Measurements from ENCODE around the gene TNPO3.

The TNPO3 gene

GRCh38 chr7:129054438-129055293 lies at the start of gene TNPO3:
TNPO3 (minus strand) TSS chr7:129055111; CDS start chr7:129054770, 341 bp downstream.
- DNase-seq (peak; percentile 95), ATAC-seq (peak; percentile 93)

- no peak for ATAC-seq
- no peak for DNase-seq
These were observed 48.8 kb upstream of the TNPO3 start for GRCh38 chr7:129103561-129104324.

GRCh38 chr7:129101746-129102145 lies 46.8 kb upstream of the TNPO3 start:
- DNase-seq (no peak), ATAC-seq (no peak)

DNA sequence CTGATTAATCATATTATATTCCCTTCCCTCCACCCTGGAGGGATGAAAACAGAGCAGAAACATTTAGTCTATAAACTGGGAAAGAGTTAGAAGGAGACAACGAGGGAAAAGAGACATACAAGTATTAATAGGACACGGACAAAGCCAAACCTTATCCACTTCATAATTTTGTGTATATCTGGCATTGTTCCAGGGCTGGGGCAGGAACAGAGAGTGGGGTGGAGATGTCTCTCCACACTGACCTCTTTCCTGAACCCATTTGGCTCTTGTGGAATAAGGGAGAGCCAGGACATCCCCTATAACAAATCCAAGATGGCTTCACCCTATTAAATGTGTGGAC lies 45.9 kb upstream of the TNPO3 start:
- DNase-seq (no peak), ATAC-seq (no peak)

GRCh38 chr7:129098409-129099084 lies 43.6 kb upstream of the TNPO3 start:
- DNase-seq, result no peak
- ATAC-seq, result no peak

- peak; percentile 25 for ATAC-seq
These were observed 40.3 kb upstream of the TNPO3 start for GRCh38 chr7:129095258-129095657.

DNA sequence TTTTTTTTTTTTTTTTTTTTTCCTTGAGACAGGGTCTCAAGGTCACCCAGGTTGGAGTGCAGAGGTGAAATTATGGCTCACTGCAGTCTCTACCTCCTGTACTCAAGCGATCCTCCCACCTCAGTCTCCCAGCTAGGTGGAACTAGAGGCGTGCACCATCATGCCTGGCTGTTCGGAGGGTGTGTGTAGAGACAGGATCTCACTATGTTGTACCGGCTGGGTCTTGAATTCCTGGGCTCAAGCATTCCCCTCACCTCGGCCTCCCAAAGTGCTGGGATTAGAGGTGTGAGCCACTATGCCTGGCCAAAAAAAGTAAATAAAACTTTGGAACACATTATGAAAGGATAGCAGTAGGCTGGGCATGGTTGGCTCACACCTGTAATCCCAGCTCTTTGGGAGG lies 39.6 kb upstream of the TNPO3 start:
- ATAC-seq, result no peak

More at GRCh38 chr7:129095258-129095657, 40.3 kb upstream of the TNPO3 start:
- no peak for DNase-seq

GRCh38 chr7:129093867-129094456 lies 39.1 kb upstream of the TNPO3 start:
- ATAC-seq, result no peak

More for the DNA sequence above, 39.6 kb upstream of the TNPO3 start:
- no peak for DNase-seq

GRCh38 chr7:129091484-129092002 lies 36.6 kb upstream of the TNPO3 start:
- ATAC-seq, result peak; percentile 85

More at GRCh38 chr7:129093867-129094456, 39.1 kb upstream of the TNPO3 start:
- no peak for DNase-seq

GRCh38 chr7:129090300-129090907 lies 35.5 kb upstream of the TNPO3 start:
- ATAC-seq (no peak), DNase-seq (no peak)

More at GRCh38 chr7:129091484-129092002, 36.6 kb upstream of the TNPO3 start:
- DNase-seq, result peak; percentile 93

DNA sequence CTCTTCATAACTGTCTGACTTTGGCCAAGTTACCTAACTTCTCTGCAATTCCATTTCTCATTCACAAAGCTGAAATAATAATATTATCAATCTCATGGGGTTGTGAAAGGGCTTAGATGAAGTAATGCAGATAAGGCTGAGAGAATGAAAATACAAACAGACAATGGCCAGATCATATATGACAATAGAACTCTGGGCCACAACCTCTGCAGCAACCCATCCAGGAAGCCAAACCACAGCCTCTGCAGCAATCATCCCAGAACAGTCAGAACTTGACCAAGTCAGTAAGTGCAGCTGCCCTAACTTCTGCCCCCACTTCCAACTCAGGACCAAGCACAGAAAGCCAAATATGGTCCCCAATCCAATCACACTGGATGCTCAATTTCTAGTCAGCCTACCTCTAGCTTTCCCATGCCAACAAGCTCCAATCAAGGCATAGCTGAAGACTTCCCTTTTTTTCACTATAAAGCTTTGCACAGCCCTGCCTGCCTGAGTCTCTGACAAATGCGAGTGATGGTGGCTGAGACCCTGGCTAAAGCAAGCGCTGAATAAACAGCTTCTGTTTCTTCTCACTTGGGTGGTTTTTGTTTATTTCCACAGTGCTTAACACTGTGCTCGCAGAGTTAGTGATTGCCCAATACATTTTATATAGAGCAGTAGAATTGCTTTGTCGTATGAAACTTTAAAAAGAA lies 34.8 kb upstream of the TNPO3 start:
- ATAC-seq, result peak; percentile 39

DNA sequence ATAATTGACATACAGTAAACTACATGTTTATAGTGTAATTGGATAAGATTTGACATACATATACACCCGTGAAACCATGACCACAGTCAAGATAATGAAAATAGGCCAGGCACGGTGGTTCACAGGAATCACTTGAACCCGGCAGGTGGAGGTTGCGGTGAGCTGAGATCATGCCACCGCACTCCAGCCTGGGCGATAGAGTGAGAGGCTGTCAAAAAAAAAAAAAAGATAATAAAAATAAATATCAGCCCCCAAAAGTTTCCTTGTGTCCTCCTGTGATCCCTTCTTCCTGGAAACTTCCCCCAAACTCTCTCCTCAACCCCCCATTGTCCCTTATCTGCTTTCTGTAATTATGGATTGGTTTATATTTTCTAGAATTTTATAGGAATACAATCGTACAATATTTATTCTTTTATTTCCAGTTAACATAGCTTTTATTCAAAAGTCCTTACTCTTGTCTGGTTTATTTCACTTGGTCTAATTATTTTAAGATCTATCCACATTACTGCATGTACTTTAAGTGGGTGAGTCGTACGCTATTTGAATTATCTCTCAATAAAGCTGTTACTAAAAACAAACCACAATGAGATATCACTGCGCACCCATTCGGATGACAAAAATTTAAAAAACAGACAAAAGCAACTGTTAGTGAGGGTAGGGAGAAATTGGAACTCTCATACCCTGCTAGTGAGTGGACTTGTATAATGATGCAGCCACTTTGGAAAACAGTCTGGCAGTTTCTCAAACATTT lies 30.1 kb upstream of the TNPO3 start:
- no peak for ATAC-seq

More for the DNA sequence above, 34.8 kb upstream of the TNPO3 start:
- no peak for DNase-seq

DNA sequence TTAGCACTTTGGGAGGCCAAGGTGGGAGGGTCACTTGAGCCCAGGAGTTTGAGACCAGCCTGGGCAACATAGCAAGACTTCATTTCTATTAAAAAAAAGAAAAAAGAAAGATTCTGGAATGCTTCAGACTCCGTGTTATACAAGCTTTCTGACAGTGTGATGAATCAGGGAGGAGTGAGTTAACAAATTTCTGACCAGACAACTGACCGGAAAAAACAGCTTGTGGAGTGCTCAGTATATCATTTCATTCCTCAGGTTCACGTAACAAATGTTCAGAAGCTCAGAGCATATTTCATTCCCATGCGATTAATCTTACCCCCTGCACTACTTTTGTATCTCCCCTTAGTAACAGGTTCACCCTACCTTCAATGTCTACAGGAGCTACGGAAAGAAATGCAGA lies 28.6 kb upstream of the TNPO3 start:
- DNase-seq (no peak), ATAC-seq (no peak)

More for the DNA sequence above, 30.1 kb upstream of the TNPO3 start:
- DNase-seq, result no peak

GRCh38 chr7:129078455-129078854 lies 23.5 kb upstream of the TNPO3 start:
- ATAC-seq (no peak), DNase-seq (no peak)

GRCh38 chr7:129076886-129077285 lies 22.0 kb upstream of the TNPO3 start:
- ATAC-seq, result no peak
- DNase-seq, result no peak

DNA sequence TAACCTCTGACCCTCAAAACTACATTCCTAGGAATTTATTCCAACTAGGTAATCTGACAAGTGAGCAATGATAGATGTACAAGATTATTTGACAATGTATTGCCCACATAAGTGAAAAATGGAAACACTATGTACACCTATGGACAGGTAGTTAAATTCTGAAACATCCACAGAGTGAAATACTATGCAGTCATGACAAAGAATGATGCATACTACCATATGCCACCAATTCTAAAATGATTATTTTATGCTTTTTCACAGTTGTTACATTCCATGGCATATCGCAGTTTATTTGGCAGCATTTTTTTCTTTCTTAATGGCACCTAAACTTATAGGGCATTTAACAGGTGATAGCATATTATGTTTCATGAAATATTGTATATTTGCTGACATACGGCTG lies 20.1 kb upstream of the TNPO3 start:
- DNase-seq, result no peak
- no peak for ATAC-seq

GRCh38 chr7:129074361-129074871 lies 19.5 kb upstream of the TNPO3 start:
- no peak for ATAC-seq

DNA sequence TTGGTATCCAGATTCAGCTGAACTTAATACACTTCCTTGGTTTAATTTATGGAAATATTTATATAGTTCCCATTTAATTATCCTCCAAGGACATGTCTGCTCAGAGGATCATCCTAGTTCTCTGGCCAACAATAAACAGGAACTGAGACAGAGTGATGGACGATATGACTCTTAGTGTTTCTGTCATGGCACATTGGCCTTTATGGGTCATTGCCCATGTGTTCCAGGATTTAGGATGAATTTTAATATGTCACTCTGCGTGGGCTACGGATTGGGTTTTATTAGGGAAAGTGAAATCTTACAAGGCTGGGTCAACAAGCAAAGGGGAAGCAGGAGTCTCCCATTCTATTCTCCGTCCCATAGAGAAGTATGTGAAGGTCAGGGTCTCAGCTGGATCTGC lies 18.8 kb upstream of the TNPO3 start:
- no peak for ATAC-seq

More at GRCh38 chr7:129074361-129074871, 19.5 kb upstream of the TNPO3 start:
- DNase-seq, result no peak

DNA sequence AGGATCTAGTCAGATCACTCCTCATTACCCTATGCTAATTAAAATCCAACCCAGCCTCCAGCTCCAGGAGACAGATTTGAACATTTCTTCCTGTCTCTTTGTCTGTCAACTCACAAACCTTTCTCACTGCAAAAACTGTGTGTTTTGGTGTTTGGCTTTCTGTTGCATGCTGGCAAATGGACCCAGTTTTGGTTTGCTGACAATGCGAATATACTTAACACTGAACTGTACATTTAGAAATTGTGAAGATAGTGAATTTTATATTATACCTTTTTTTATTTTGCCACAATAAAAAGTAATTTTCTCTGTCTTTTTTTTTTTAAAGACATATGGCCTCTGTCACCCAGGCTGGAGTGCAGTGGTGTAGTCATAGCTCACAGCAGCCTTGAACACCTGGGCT lies 18.3 kb upstream of the TNPO3 start:
- DNase-seq (no peak), ATAC-seq (no peak)

More for the DNA sequence above, 18.8 kb upstream of the TNPO3 start:
- DNase-seq, result no peak
